GM23248 (cell line): ENCODE measurements around the gene TSHZ2.

Source experiments
- EZH2 ChIP-seq: fragments of 200-600 bp; sonication (generic); IDR thresholded peaks from 2 replicates; pipeline ENCODE4 v1.6.1; 2018; ENCODE audit warnings: antibody characterized with exemption, mild to moderate bottlenecking; ENCODE audit not compliant: insufficient read depth, poor library complexity, severe bottlenecking
- EZH2phosphoT487 ChIP-seq: fragments of 200-600 bp; sonication (generic); IDR thresholded peaks from 2 replicates; pipeline ENCODE4 v1.6.1; 2018; ENCODE audit warnings: antibody characterized with exemption, moderate library complexity, mild to moderate bottlenecking, low read depth; ENCODE audit not compliant: insufficient read depth

GRCh38 chr20:53379014-53379832, 407.1 kb downstream of the TSHZ2 start:
- no peak for TF ChIP-seq EZH2phosphoT487
- TF ChIP-seq EZH2: no peak
